H1 (cell line): Measurements from ENCODE around the gene TMEM120B. TPM values are rescaled to one million over a fixed set of nuclear protein-coding genes. Genes with fewer than 3 reads are reported as not detected.

ENCODE experiments used
- BRCA1 ChIP-seq: IDR thresholded peaks from 2 replicates; pipeline ENCODE4 v1.6.1; 2012; ENCODE audit warnings: low read depth, low read length, improper control_type of control experiment
- E2F6 ChIP-seq: IDR thresholded peaks from 2 replicates; pipeline ENCODE4 v1.6.1; 2012; ENCODE audit warnings: inconsistent platforms
- HDAC6 ChIP-seq: IDR thresholded peaks from one replicate; pipeline ENCODE4 v1.7.1; 2012; ENCODE audit warnings: low read depth, mild to moderate bottlenecking, inconsistent platforms, low read length, moderate library complexity
- polyA plus RNA-seq, 7 experiments: library from polyadenylated mRNA; depleted of rRNA in 3 of 7; stranded (reverse) in 5 of 7; unstranded in 2 of 7; fragments of >200 nt in 5 of 7; fragments of 200-250 nt in 2 of 7; gene quantifications; 1 replicate in 5 of 7; 2 replicates in 1 of 7; 4 replicates in 1 of 7; pipeline versions ENCODE4 v1.2.1 to v1.2.3, GENCODE V29; 2011 to 2013; ENCODE audit warnings: missing spikeins in 2 of 7, mixed read lengths in 2 of 7
- total RNA-seq: library from RNA; stranded (reverse); fragmentation: NEBNext Ultra II Directional; extraction: Animal tissue kit (Norgen Biotek cat#: 25700); gene quantifications from 2 replicates; pipeline ENCODE4 v1.2.1, GENCODE V29; 2021

The TMEM120B gene
- total and polyA plus RNA-seq, 2 of the 8 experiments (the other 6 are each of a cell fraction or from before 2014, with no cell fraction given): 22.0 to 29.1 TPM

GRCh38 chr12:121811434-121812319 lies 99.1 kb downstream of the TMEM120B start (continued):
- TF ChIP-seq E2F6 (peak; percentile 76; the same call in 1 of the 2 replicates), BRCA1 (no peak), HDAC6 (no peak)
